Measurements from ENCODE around the gene NT5C1A.

NT5C1A gene

GRCh38 chr1:39645411-39646043 lies 26.4 kb downstream of the NT5C1A start:
- 93% methylated on average over 2 of the region's 3 CpGs for WGBS
- no peak overlapping the region for H3K4me2 ChIP-seq (ENCODE audit: low read length, poor library complexity, severe bottlenecking)
- H3K36me3 ChIP-seq (ENCODE audit: control insufficient read depth in 1 of 2, insufficient read depth in 2 of 2, low read depth in 1 of 2, low read length in 2 of 2) = no peaks in the 10 kb centered on the region
- no peaks in the 10 kb centered on the region for H3K79me1 ChIP-seq (replicated peaks; ENCODE audit: low read length, poor library complexity, severe bottlenecking)
- no peak for DNase-seq
- H2BK12ac ChIP-seq (ENCODE audit: low read length in 2 of 2) = peak overlapping the region; percentile 8 to 38
- H3K4me3 ChIP-seq (ENCODE audit: insufficient read depth in 1 of 2, low read depth in 1 of 2, low read length in 2 of 2) = no peak overlapping the region
- no peak overlapping the region for H3K18ac ChIP-seq (ENCODE audit: low read depth in 1 of 2, low read length in 2 of 2)
- no peak overlapping the region for H2BK120ac ChIP-seq (ENCODE audit: low read depth, low read length)
- H3K9me3 ChIP-seq (ENCODE audit: control insufficient read depth, low read length) = no peaks in the 10 kb centered on the region
- H3K27ac ChIP-seq (ENCODE audit: low read length, poor library complexity, severe bottlenecking) = no peak overlapping the region
- no peak overlapping the region for H2AK5ac ChIP-seq (ENCODE audit: low read length, severe bottlenecking)
- no peak overlapping the region for H3K4ac ChIP-seq (ENCODE audit: low read depth in 1 of 2, low read length in 2 of 2)
- no peak overlapping the region for H3K14ac ChIP-seq (ENCODE audit: low read length in 2 of 2)
- no peak overlapping the region for H3K9ac ChIP-seq (ENCODE audit: low read length)
- no peak overlapping the region for H3K23ac ChIP-seq (ENCODE audit: low read length in 2 of 2)
- H3K27me3 ChIP-seq (ENCODE audit: control insufficient read depth in 1 of 2, insufficient read depth in 1 of 2, low read length in 2 of 2) = peaks cover 50 to 58% of the 10 kb centered on the region in 2 experiments
- H2BK15ac ChIP-seq (ENCODE audit: low read depth, poor library complexity, severe bottlenecking) = no peak overlapping the region
- H3K4me1 ChIP-seq (ENCODE audit: control insufficient read depth, insufficient read depth, low read depth, low read length) = peaks cover 6% of the 10 kb centered on the region
- no peak overlapping the region for H4K91ac ChIP-seq (ENCODE audit: low read length)
- H2BK5ac ChIP-seq (ENCODE audit: low read depth, low read length, poor library complexity, severe bottlenecking) = no peak overlapping the region
- no peak overlapping the region for H2AFZ ChIP-seq (ENCODE audit: low read depth, low read length)
- no peak overlapping the region for H4K8ac ChIP-seq (ENCODE audit: low read length)

- Histone ChIP-seq H4K8ac (ENCODE audit: low read length) (no peak overlapping the region), H3K79me1 (replicated peaks; ENCODE audit: low read length, poor library complexity, severe bottlenecking) (no peaks in the 10 kb centered on the region), H2BK120ac (ENCODE audit: low read depth, low read length) (no peak overlapping the region), H4K91ac (ENCODE audit: low read length) (no peak overlapping the region), H3K4me2 (ENCODE audit: low read length, poor library complexity, severe bottlenecking) (no peak overlapping the region), H3K9me3 (ENCODE audit: control insufficient read depth, low read length) (no peaks in the 10 kb centered on the region), H3K27me3 (ENCODE audit: control insufficient read depth in 1 of 2, insufficient read depth in 1 of 2, low read length in 2 of 2) (peaks cover 55 to 70% of the 10 kb centered on the region in 2 experiments), H2AFZ (ENCODE audit: low read depth, low read length) (no peak overlapping the region), H3K9ac (ENCODE audit: low read length) (no peak overlapping the region), H2BK12ac (ENCODE audit: low read length in 2 of 2) (no peak overlapping the region), H3K23ac (ENCODE audit: low read length in 2 of 2) (no peak overlapping the region), H3K27ac (ENCODE audit: low read length, poor library complexity, severe bottlenecking) (no peak overlapping the region), H3K4me3 (ENCODE audit: insufficient read depth in 1 of 2, low read depth in 1 of 2, low read length in 2 of 2) (no peak overlapping the region), H2BK5ac (ENCODE audit: low read depth, low read length, poor library complexity, severe bottlenecking) (no peak overlapping the region), H3K14ac (ENCODE audit: low read length in 2 of 2) (no peak overlapping the region), H3K18ac (ENCODE audit: low read depth in 1 of 2, low read length in 2 of 2) (no peak overlapping the region), H3K4ac (ENCODE audit: low read depth in 1 of 2, low read length in 2 of 2) (no peak overlapping the region), H2BK15ac (ENCODE audit: low read depth, poor library complexity, severe bottlenecking) (no peak overlapping the region), H3K4me1 (ENCODE audit: control insufficient read depth, insufficient read depth, low read depth, low read length) (peaks cover 10% of the 10 kb centered on the region), H3K36me3 (ENCODE audit: control insufficient read depth in 1 of 2, insufficient read depth in 2 of 2, low read depth in 1 of 2, low read length in 2 of 2) (peaks cover 0 to 2% of the 10 kb centered on the region in 2 experiments), H2AK5ac (ENCODE audit: low read length, severe bottlenecking) (no peak overlapping the region)
- DNase-seq = no peak
- 83% methylated on average over 2 of the region's 3 CpGs for WGBS
Measured at GRCh38 chr1:39643705-39644104, 28.2 kb downstream of the NT5C1A start.

- H2BK12ac ChIP-seq (ENCODE audit: low read length in 2 of 2) = no peak overlapping the region
- WGBS = 69% methylated on average over 4 of the region's 4 CpGs
Measured at GRCh38 chr1:39642796-39643195, 29.1 kb downstream of the NT5C1A start.

GRCh38 chr1:39640861-39641260 lies 31.0 kb downstream of the NT5C1A start:
- 90% methylated on average over 8 of the region's 8 CpGs for WGBS
- no peak overlapping the region for H2BK12ac ChIP-seq (ENCODE audit: low read length in 2 of 2)
- H2AFZ ChIP-seq (ENCODE audit: low read depth, low read length) = no peak overlapping the region
- H3K27me3 ChIP-seq (ENCODE audit: control insufficient read depth in 1 of 2, insufficient read depth in 1 of 2, low read length in 2 of 2) = peaks cover 68 to 70% of the 10 kb centered on the region in 2 experiments
- no peak overlapping the region for H3K14ac ChIP-seq (ENCODE audit: low read length in 2 of 2)
- no peak overlapping the region for H3K18ac ChIP-seq (ENCODE audit: low read depth in 1 of 2, low read length in 2 of 2)
- no peak overlapping the region for H3K4me3 ChIP-seq (ENCODE audit: insufficient read depth in 1 of 2, low read depth in 1 of 2, low read length in 2 of 2)
- DNase-seq = no peak
- H3K79me1 ChIP-seq (replicated peaks; ENCODE audit: low read length, poor library complexity, severe bottlenecking) = no peaks in the 10 kb centered on the region
- H4K8ac ChIP-seq (ENCODE audit: low read length) = no peak overlapping the region
- no peak overlapping the region for H4K91ac ChIP-seq (ENCODE audit: low read length)
- H2BK120ac ChIP-seq (ENCODE audit: low read depth, low read length) = no peak overlapping the region
- no peak overlapping the region for H2AK5ac ChIP-seq (ENCODE audit: low read length, severe bottlenecking)
- no peak overlapping the region for H3K27ac ChIP-seq (ENCODE audit: low read length, poor library complexity, severe bottlenecking)
- H2BK15ac ChIP-seq (ENCODE audit: low read depth, poor library complexity, severe bottlenecking) = no peak overlapping the region
- H2BK5ac ChIP-seq (ENCODE audit: low read depth, low read length, poor library complexity, severe bottlenecking) = no peak overlapping the region
- no peak overlapping the region for H3K9ac ChIP-seq (ENCODE audit: low read length)
- H3K9me3 ChIP-seq (ENCODE audit: control insufficient read depth, low read length) = no peaks in the 10 kb centered on the region
- no peak overlapping the region for H3K4me2 ChIP-seq (ENCODE audit: low read length, poor library complexity, severe bottlenecking)
- H3K23ac ChIP-seq (ENCODE audit: low read length in 2 of 2) = no peak overlapping the region
- no peak overlapping the region for H3K4ac ChIP-seq (ENCODE audit: low read depth in 1 of 2, low read length in 2 of 2)
- H3K4me1 ChIP-seq (ENCODE audit: control insufficient read depth, insufficient read depth, low read depth, low read length) = peaks cover 3% of the 10 kb centered on the region
- H3K36me3 ChIP-seq (ENCODE audit: control insufficient read depth in 1 of 2, insufficient read depth in 2 of 2, low read depth in 1 of 2, low read length in 2 of 2) = peaks cover 0 to 2% of the 10 kb centered on the region in 2 experiments

More at GRCh38 chr1:39642796-39643195, 29.1 kb downstream of the NT5C1A start:
- no peak for DNase-seq
- Histone ChIP-seq H3K36me3 (ENCODE audit: control insufficient read depth in 1 of 2, insufficient read depth in 2 of 2, low read depth in 1 of 2, low read length in 2 of 2) (peaks cover 0 to 2% of the 10 kb centered on the region in 2 experiments), H3K4me1 (ENCODE audit: control insufficient read depth, insufficient read depth, low read depth, low read length) (peaks cover 10% of the 10 kb centered on the region), H2AK5ac (ENCODE audit: low read length, severe bottlenecking) (no peak overlapping the region), H2AFZ (ENCODE audit: low read depth, low read length) (no peak overlapping the region), H3K18ac (ENCODE audit: low read depth in 1 of 2, low read length in 2 of 2) (no peak overlapping the region), H3K9ac (ENCODE audit: low read length) (no peak overlapping the region), H3K4me3 (ENCODE audit: insufficient read depth in 1 of 2, low read depth in 1 of 2, low read length in 2 of 2) (no peak overlapping the region), H3K27ac (ENCODE audit: low read length, poor library complexity, severe bottlenecking) (no peak overlapping the region), H3K4me2 (ENCODE audit: low read length, poor library complexity, severe bottlenecking) (no peak overlapping the region), H3K27me3 (ENCODE audit: control insufficient read depth in 1 of 2, insufficient read depth in 1 of 2, low read length in 2 of 2) (peaks cover 55 to 70% of the 10 kb centered on the region in 2 experiments), H3K4ac (ENCODE audit: low read depth in 1 of 2, low read length in 2 of 2) (no peak overlapping the region), H2BK5ac (ENCODE audit: low read depth, low read length, poor library complexity, severe bottlenecking) (no peak overlapping the region), H3K23ac (ENCODE audit: low read length in 2 of 2) (no peak overlapping the region), H4K91ac (ENCODE audit: low read length) (no peak overlapping the region), H3K9me3 (ENCODE audit: control insufficient read depth, low read length) (no peaks in the 10 kb centered on the region), H2BK120ac (ENCODE audit: low read depth, low read length) (no peak overlapping the region), H3K79me1 (replicated peaks; ENCODE audit: low read length, poor library complexity, severe bottlenecking) (no peaks in the 10 kb centered on the region), H4K8ac (ENCODE audit: low read length) (no peak overlapping the region), H2BK15ac (ENCODE audit: low read depth, poor library complexity, severe bottlenecking) (no peak overlapping the region), H3K14ac (ENCODE audit: low read length in 2 of 2) (no peak overlapping the region)
